ENCODE measurements around the gene ERAP2.

GRCh38 chr5:96871686-96872085 is 4.6 kb upstream of the ERAP2 start:
- TF ChIP-seq MAX (IDR thresholded peaks at IDR 0.05) (no peak), ZBTB7A (IDR thresholded peaks at IDR 0.05; ENCODE audit: low read depth) (no peak), EP300 (IDR thresholded peaks at IDR 0.05; ENCODE audit: borderline replicate concordance) (no peak)
